ENCODE measurements around the gene ZNF212.
"Not testable (repeated sequence)": the region's sequence is repeated elsewhere in the genome, so short reads cannot be mapped to it uniquely, and the experiment has no call there.

The ZNF212 gene

DNA sequence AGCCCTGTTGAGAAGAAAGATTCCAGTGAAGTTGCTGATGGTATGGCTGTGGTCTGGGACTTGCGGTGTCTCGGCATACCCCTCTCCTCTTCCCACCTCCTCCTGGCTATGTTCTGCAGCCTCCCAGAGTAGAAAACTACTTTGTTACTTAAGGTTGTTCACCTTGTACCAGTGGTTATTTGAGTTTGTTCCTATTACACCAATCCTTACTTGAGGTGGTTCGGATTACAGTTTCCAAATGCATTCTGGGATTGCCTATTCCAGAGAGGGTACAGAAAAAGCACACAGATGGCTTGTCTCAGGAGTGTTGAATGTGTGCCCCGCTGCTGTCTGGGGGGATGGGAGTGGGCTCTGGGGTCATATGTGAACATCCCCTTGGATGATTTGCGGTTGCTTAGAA lies 15.7 kb downstream of the ZNF212 start:
- DNase-seq: no peak

- DNase-seq: no peak
These were observed 17.1 kb downstream of the ZNF212 start for GRCh38 chr7:149256568-149256967.

- DNase-seq: no peak
These were observed 17.7 kb downstream of the ZNF212 start for GRCh38 chr7:149257146-149257545.

GRCh38 chr7:149261316-149261828 lies 21.9 kb downstream of the ZNF212 start:
- no peak for DNase-seq

- DNase-seq: peak; percentile 88
These were observed 22.6 kb downstream of the ZNF212 start, which contains the start of gene ZNF783 for GRCh38 chr7:149261829-149262617. ZNF783 (plus strand) TSS chr7:149262196; CDS start chr7:149262334, 138 bp downstream.

DNA sequence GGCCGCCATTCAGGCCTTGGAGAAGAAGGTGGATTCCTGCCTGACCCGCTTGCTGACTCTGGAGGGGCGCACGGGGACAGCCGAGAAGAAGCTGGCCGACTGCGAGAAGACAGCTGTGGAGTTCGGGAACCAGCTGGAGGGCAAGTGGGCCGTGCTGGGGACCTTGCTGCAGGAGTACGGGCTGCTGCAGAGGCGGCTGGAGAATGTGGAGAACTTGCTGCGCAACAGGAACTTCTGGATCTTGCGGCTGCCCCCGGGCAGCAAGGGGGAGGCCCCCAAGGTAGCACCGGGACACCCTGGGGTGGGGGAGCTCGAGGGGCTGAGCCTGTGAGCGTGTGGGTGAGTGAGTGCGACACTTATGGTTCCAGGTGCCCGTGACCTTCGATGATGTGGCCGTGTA lies 27.0 kb downstream of the ZNF212 start:
- DNase-seq: no peak

DNA sequence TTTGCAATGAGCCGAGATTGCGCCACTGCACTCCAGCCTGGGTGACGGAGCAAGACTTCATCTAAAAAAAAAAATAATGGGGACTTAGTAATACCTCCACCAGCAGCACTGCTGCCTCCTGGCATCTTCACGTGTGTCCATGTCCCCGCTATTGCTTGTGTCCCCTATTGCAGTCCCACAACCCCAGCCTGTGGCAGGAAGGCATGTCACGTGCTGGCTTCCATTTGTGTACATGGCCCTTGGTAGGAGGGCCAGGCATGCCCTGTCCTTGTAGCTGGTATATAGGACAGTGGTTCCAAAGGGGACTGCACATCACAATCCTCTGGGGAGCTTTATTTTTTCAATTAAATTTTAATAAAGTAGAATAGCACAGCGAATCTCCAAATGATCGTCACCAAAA lies 28.3 kb downstream of the ZNF212 start:
- DNase-seq: no peak

GRCh38 chr7:149274424-149274823 lies 35.0 kb downstream of the ZNF212 start:
- not testable (repeated sequence) for DNase-seq

DNA sequence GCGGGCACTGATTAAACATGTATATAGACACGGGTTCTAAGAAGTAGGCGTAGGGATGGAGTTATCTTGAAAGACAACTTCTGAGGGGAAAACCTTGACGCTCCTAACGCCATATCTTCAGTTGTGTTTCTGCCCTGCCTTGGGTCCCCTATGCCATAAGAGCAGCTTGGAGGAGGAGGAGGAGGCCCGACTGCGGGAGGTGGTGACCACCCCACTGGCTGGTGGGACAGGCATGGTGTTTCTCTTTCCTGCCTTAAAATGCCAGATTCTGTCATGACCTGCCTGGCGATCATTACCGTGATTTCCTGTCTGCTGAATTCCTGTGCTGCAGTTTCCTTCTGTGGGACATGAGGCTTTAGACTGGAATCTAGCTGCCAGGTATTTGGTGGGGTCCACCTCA lies 38.4 kb downstream of the ZNF212 start:
- no peak for DNase-seq

GRCh38 chr7:149278396-149278795 lies 38.9 kb downstream of the ZNF212 start:
- no peak for DNase-seq

DNA sequence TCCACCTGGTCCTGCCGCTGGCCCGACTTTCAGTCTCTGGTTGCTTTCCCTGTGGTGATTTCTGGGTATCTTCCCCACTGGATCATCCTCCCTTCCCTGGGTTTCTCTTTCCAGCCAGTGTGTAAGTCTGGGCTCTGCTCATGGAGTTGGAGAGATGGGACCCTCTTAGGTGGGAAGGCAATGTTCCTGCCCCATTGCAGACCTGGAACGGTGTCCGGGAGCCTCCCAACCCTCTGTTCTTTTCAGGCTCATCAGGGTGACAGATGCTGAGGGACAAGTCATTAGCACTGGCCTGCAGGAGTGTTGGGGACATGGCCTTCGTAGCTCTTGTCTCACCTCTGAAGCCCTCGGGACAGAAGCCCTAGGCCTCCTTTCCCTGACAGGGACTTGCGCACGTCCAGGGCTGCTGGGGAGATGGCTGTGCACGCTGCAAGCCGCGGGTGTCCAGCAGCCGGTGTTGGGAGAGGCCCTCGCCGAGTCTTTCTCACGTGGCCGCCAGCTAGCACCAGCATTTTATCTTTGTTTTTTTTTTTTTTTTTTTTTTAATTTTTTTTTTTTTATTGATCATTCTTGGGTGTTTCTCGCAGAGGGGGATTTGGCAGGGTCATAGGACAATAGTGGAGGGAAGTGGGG lies 39.8 kb downstream of the ZNF212 start:
- DNase-seq: no peak

- no peak for DNase-seq
These were observed 40.7 kb downstream of the ZNF212 start for GRCh38 chr7:149280151-149280550.

DNA sequence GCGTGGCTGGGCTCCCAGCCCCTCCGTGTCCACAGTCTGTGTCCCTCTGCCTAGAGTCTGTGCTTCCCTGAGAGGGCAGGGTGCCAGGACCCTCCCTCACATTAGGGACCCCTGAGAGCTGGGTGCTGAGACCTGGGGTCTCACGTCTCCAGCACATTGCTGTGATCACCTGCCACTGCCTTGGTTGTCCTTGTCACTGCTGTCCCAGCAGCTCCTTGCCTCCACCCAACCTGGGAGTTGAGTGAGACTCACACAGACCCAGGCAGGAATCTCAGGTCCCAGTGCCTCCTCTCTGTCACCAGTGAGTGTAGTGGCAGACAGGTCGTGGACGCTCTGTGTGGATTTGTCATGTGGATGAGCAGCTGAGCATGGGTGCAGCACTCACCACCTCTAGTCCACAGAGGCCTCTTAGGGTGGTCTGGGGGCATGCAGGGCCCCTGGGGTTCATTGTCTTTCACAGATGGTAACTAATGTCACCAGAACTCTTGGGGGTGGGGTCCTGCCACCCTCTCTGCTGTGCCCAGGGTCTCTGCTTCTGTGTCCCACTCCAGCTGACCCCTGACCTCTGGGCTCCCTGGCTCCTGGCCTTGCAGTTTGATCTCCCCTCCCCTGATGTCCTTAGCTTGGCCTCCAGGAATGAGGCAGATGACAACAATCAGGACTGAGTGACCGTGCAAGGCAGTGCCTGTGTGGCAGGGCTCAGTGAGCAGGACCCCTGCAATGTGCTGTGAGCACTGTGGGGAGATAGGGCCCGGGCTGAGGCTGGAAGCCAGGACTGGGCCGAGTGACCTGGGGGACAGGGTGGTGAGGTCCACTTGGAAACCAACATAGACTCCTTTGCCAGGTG lies 41.4 kb downstream of the ZNF212 start:
- no peak for DNase-seq

GRCh38 chr7:149281508-149282330 lies 42.3 kb downstream of the ZNF212 start:
- DNase-seq: no peak

DNA sequence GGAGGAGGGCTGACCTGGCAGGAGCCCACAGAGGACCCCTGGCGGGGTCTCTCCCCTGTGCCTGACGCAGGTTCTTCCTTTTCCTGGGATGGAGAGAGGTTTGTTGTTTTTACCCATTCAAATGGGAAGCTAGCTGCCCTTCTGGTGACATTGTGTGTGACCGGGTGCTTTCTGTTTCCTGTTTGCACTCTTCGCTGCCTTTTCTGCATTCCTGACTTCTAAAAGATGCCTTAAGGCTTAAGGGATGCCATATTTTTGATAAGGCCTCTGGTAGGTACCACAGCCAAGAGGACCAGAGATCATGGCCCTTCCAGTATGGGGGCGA lies 42.8 kb downstream of the ZNF212 start:
- no peak for DNase-seq

- DNase-seq: no peak
These were observed 43.9 kb downstream of the ZNF212 start for GRCh38 chr7:149283321-149283720.

DNA sequence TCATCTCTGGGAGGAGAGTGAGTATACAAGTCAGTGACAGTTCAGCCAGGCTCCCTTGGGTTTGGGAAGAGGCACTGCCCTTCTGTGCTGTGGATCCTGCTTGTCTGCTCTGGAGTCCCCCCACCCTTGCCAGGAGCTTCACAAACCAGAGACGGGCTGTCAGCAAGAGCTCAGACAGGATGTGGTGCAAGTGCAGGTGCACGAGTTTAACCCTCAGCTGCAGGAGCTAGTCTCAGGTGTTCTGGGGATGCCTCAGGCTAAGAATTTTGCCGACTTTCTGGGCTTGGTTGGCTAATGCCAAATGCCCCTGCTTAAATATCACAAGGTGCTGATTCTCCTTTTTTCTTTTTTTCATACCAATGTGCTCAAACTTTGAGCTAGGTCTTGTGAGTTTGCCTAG lies 44.9 kb downstream of the ZNF212 start:
- no peak for DNase-seq

- DNase-seq: peak; percentile 96
These were observed 45.6 kb downstream of the ZNF212 start for GRCh38 chr7:149284850-149285585.

DNA sequence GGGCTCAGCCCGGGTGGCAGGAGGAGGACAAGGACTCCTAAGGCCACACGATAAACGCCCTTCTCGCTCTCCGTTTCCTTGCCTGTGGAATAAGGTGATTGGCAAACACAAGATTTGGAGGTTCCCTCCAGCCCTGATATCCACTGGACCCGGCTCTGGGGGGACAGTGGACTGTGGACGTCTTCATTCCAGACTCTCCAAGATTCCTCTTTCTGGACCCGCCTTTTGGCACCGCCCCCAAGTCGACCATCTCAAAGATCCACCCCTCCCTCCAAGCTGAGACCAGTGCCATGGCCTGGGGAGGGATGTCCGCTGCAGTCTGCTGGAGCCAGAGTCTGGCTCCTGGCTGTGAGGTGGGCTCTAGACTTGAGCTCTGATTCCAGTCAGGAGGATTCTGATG lies 46.2 kb downstream of the ZNF212 start:
- DNase-seq: peak; percentile 57

GRCh38 chr7:149286811-149287400 lies 47.5 kb downstream of the ZNF212 start:
- DNase-seq: no peak

DNA sequence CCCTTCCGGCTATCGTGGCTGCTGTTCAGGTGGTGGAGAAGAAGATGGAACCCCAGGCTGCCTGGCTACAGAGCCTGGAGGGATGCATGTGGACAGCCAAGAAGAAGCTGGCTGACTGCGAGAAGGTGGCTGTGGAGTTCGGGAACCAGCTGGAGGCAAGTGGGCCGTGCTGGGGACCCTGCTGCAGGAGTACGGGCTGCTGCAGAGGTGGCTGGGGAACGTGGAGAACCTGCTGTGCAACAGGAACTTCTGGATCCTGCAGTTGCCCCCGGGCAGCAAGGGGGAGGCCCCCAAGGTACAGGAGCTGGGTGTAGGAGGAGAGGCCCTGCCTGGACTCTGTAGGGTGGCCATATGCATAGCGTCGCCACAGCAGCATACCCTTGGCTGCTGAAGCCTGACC lies 48.2 kb downstream of the ZNF212 start:
- no peak for DNase-seq
